ENCODE results near the gene SIGLEC14. TPM values are rescaled to one million over a fixed set of nuclear protein-coding genes. Genes with fewer than 3 reads are reported as not detected.

The SIGLEC14 gene
- total and polyA plus RNA-seq, 2 donors (not counting 3 experiments of a cell fraction or from before 2014, with no cell fraction given) = 0.10 TPM; not detected in 1

GRCh38 chr19:51615991-51616390, 30.6 kb downstream of the SIGLEC14 start:
- CTCF ChIA-PET = interaction anchor here (0.9 to 2.2 kb wide), 2 partner anchors 8 to 41 kb away, joined by 3 to 7 read pairs; no protein-coding TSS in a partner anchor
- POLR2A ChIA-PET = interaction anchor here (0.5 kb wide), 1 partner anchor 15 kb away, joined by 3 read pairs; no protein-coding TSS in a partner anchor
- Histone ChIP-seq H4K20me1 (replicated peaks; ENCODE audit: control insufficient read depth, extremely low read depth, insufficient read depth, low read length) (no peaks in the 10 kb centered on the region), H2AFZ (ENCODE audit: low read depth, low read length) (no peak overlapping the region), H3K9me1 (replicated peaks; ENCODE audit: control insufficient read depth, extremely low read depth, insufficient read depth, low read length) (no peaks in the 10 kb centered on the region), H3K27me3 (ENCODE audit: control insufficient read depth in 2 of 2, insufficient read depth in 2 of 2, low read length in 2 of 2) (no peaks in the 10 kb centered on the region), H3K79me2 (ENCODE audit: control insufficient read depth, insufficient read depth, low read length) (no peaks in the 10 kb centered on the region), H3K27ac (ENCODE audit: insufficient read depth, low read depth, low read length) (no peak overlapping the region), H3K4me2 (ENCODE audit: insufficient read depth, low read length) (no peak overlapping the region), H3K9me3 (replicated peaks; ENCODE audit: control insufficient read depth, insufficient read depth, low read length) (no peaks in the 10 kb centered on the region), H3K4me3 (replicated peaks in 1 of 3; ENCODE audit: insufficient read depth in 1 of 3, low read depth in 1 of 3, low read length in 3 of 3) (no peak overlapping the region), H3K4me1 (ENCODE audit: control insufficient read depth, extremely low read depth, insufficient read depth, low read length) (no peaks in the 10 kb centered on the region), H3K36me3 (ENCODE audit: control insufficient read depth in 2 of 2, extremely low read depth in 1 of 2, insufficient read depth in 2 of 2, low read length in 2 of 2) (no peaks in the 10 kb centered on the region), H3K9ac (replicated peaks; ENCODE audit: extremely low read depth, insufficient read depth, low read length) (no peak overlapping the region)
- intact Hi-C loops (cut with micrococcal nuclease) = no loop called here
- TF ChIP-seq GATA2 (IDR thresholded peaks at IDR 0.05; ENCODE audit: insufficient read depth, insufficient read length, low read depth, low read length) (no peak), FOS (IDR thresholded peaks at IDR 0.05; ENCODE audit: borderline replicate concordance, insufficient read depth, low read length) (no peak), JUN (IDR thresholded peaks at IDR 0.05; ENCODE audit: borderline replicate concordance, insufficient read depth, insufficient read length, low read depth) (no peak), POLR2A (IDR thresholded peaks at IDR 0.05; ENCODE audit: low read depth, low read length) (no peak), EZH2 (IDR thresholded peaks at IDR 0.05; ENCODE audit: borderline replicate concordance, low read depth, low read length, severe bottlenecking) (no peak), CTCF (IDR thresholded peaks at IDR 0.05; ENCODE audit: extremely low read depth in 1 of 2, insufficient read depth in 1 of 2, low read depth in 1 of 2, low read length in 2 of 2) (no peak), MAX (IDR thresholded peaks at IDR 0.05; ENCODE audit: insufficient read depth, insufficient read length) (no peak), MYC (IDR thresholded peaks at IDR 0.05; ENCODE audit: low read depth, low read length) (no peak), POLR2AphosphoS5 (IDR thresholded peaks at IDR 0.05; ENCODE audit: insufficient read depth, low read depth, low read length) (no peak)
- dilution Hi-C loops (cut with MboI; ENCODE audit: extremely low pct_ligation_motif_present, low sequenced_read_pairs) = no loop called here
- no TSS peak for BruUV-seq (replicated peaks)
- FAIRE-seq (no peak), DNase-seq (ENCODE audit: low read depth, low spot score) (no peak)
